ENCODE measurements around the gene PAM.

Gene PAM

DNA sequence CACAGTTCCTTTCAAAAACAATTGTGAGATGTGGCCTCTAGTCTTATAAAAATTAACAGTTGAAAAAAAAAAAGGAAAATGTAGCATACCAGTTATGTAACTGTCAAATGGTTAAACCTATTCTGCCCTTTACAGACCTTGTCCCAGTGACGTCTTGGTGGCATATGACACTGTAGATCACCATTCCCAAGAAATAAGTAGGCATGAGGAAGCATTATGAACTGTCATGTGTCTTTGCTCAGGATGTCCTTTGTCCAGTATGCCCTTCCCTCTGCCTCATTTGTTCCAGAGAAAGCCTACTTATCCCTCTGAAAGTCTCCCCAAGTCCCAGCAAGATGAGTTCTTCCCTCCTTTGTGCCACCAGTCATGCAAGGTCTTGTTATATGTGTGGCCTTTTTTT lies 63.2 kb downstream of the PAM start:
- no peaks in the 10 kb centered on the region for H4K20me1 ChIP-seq (ENCODE audit: insufficient read depth, low read length)
- TF ChIP-seq, protein P1, sequence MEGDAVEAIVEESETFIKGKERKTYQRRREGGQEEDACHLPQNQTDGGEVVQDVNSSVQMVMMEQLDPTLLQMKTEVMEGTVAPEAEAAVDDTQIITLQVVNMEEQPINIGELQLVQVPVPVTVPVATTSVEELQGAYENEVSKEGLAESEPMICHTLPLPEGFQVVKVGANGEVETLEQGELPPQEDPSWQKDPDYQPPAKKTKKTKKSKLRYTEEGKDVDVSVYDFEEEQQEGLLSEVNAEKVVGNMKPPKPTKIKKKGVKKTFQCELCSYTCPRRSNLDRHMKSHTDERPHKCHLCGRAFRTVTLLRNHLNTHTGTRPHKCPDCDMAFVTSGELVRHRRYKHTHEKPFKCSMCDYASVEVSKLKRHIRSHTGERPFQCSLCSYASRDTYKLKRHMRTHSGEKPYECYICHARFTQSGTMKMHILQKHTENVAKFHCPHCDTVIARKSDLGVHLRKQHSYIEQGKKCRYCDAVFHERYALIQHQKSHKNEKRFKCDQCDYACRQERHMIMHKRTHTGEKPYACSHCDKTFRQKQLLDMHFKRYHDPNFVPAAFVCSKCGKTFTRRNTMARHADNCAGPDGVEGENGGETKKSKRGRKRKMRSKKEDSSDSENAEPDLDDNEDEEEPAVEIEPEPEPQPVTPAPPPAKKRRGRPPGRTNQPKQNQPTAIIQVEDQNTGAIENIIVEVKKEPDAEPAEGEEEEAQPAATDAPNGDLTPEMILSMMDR (IDR thresholded peaks at IDR 0.05; ENCODE audit: low read length) = no peak
- no peak for TF ChIP-seq EZH2phosphoT487 (IDR thresholded peaks at IDR 0.05; ENCODE audit: low read length)
- TF ChIP-seq EZH2 (optimal IDR thresholded peaks at IDR 0.05; ENCODE audit: low read depth, low read length) = no peak
- H3K27ac ChIP-seq (ENCODE audit: low read length) = no peak overlapping the region
- H3K4me2 ChIP-seq (ENCODE audit: low read depth, low read length) = no peak overlapping the region
- H3K4me1 ChIP-seq (ENCODE audit: low read length) = 0 out of 2 replicates have a peak, but pooled peaks cover 3% of the 10 kb centered on the region
- H3K79me2 ChIP-seq (ENCODE audit: low read length) = no peaks in the 10 kb centered on the region
- H2AFZ ChIP-seq (ENCODE audit: low read length) = no peak overlapping the region
- no peaks in the 10 kb centered on the region for H3K9me3 ChIP-seq (replicated peaks; ENCODE audit: insufficient read depth, low read length)
- H3K9me2 ChIP-seq (replicated peaks; ENCODE audit: insufficient read depth, low read length) = no peaks in the 10 kb centered on the region
- H3K4me3 ChIP-seq (ENCODE audit: low read length) = no peak overlapping the region
- H3K27me3 ChIP-seq (replicated peaks; ENCODE audit: insufficient read depth, low read length) = no peaks in the 10 kb centered on the region
- H3K36me3 ChIP-seq (replicated peaks; ENCODE audit: insufficient read depth, low read length) = no peaks in the 10 kb centered on the region
- DNase-seq = no peak
- no peak overlapping the region for H3K9ac ChIP-seq (ENCODE audit: low read length)
- no peaks in the 10 kb centered on the region for H3F3A ChIP-seq (ENCODE audit: insufficient read depth, low read length)

GRCh38 chr5:102818934-102819333 lies 63.8 kb downstream of the PAM start:
- no peak for DNase-seq
- no peaks in the 10 kb centered on the region for H3K9me2 ChIP-seq (replicated peaks; ENCODE audit: insufficient read depth, low read length)
- H3K79me2 ChIP-seq (ENCODE audit: low read length) = no peaks in the 10 kb centered on the region
- no peaks in the 10 kb centered on the region for H3K36me3 ChIP-seq (replicated peaks; ENCODE audit: insufficient read depth, low read length)
- H3K4me2 ChIP-seq (ENCODE audit: low read depth, low read length) = no peak overlapping the region
- H3K9ac ChIP-seq (ENCODE audit: low read length) = no peak overlapping the region
- no peaks in the 10 kb centered on the region for H3F3A ChIP-seq (ENCODE audit: insufficient read depth, low read length)
- TF ChIP-seq, protein P1 (IDR thresholded peaks at IDR 0.05; ENCODE audit: low read length) = no peak
- TF ChIP-seq EZH2phosphoT487 (IDR thresholded peaks at IDR 0.05; ENCODE audit: low read length) (no peak), EZH2 (optimal IDR thresholded peaks at IDR 0.05; ENCODE audit: low read depth, low read length) (no peak)
- H3K4me3 ChIP-seq (ENCODE audit: low read length) = no peak overlapping the region
- H3K27me3 ChIP-seq (replicated peaks; ENCODE audit: insufficient read depth, low read length) = no peaks in the 10 kb centered on the region
- H3K4me1 ChIP-seq (ENCODE audit: low read length) = 0 out of 2 replicates have a peak, but pooled peaks cover 3% of the 10 kb centered on the region
- no peak overlapping the region for H2AFZ ChIP-seq (ENCODE audit: low read length)
- no peaks in the 10 kb centered on the region for H4K20me1 ChIP-seq (ENCODE audit: insufficient read depth, low read length)
- no peaks in the 10 kb centered on the region for H3K9me3 ChIP-seq (replicated peaks; ENCODE audit: insufficient read depth, low read length)
- H3K27ac ChIP-seq (ENCODE audit: low read length) = no peak overlapping the region

DNA sequence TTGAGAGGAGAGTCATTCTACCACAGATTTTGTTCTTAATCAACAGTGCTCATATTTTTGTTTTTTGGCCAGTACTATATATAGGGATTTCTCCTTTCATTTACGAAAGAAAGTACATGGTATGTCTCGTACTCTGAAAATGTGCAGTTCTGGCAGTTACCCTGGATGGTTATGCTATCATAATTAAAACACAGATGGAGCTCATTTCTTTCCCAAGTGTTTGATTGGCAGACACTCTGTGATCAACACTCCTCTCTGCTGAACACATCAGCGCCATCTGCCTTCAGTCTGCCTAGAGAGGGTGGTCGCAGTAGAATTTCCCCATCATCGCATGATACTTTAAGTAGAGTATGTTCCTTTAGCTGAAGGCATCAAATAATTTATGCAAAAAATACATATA lies 64.5 kb downstream of the PAM start:
- Histone ChIP-seq H3K4me3 (ENCODE audit: low read length) (no peak overlapping the region), H4K20me1 (ENCODE audit: insufficient read depth, low read length) (no peaks in the 10 kb centered on the region), H3K27me3 (replicated peaks; ENCODE audit: insufficient read depth, low read length) (no peaks in the 10 kb centered on the region), H3K4me1 (ENCODE audit: low read length) (0 out of 2 replicates have a peak, but pooled peaks cover 3% of the 10 kb centered on the region), H2AFZ (ENCODE audit: low read length) (no peak overlapping the region), H3K4me2 (ENCODE audit: low read depth, low read length) (no peak overlapping the region), H3K36me3 (replicated peaks; ENCODE audit: insufficient read depth, low read length) (no peaks in the 10 kb centered on the region), H3K79me2 (ENCODE audit: low read length) (no peaks in the 10 kb centered on the region), H3K9me3 (replicated peaks; ENCODE audit: insufficient read depth, low read length) (no peaks in the 10 kb centered on the region), H3K9ac (ENCODE audit: low read length) (no peak overlapping the region), H3F3A (ENCODE audit: insufficient read depth, low read length) (no peaks in the 10 kb centered on the region), H3K27ac (ENCODE audit: low read length) (no peak overlapping the region), H3K9me2 (replicated peaks; ENCODE audit: insufficient read depth, low read length) (no peaks in the 10 kb centered on the region)
- DNase-seq = no peak
- TF ChIP-seq EZH2phosphoT487 (IDR thresholded peaks at IDR 0.05; ENCODE audit: low read length) (no peak), EZH2 (optimal IDR thresholded peaks at IDR 0.05; ENCODE audit: low read depth, low read length) (no peak)
- TF ChIP-seq, protein P1 (IDR thresholded peaks at IDR 0.05; ENCODE audit: low read length) = no peak

Data from MM.1S (cell line).